Keratinocyte (primary cell): ENCODE measurements around the gene MIER1. TPM values are rescaled to one million over a fixed set of nuclear protein-coding genes. Genes with fewer than 3 reads are reported as not detected.
"Not testable (repeated sequence)": the region's sequence is repeated elsewhere in the genome, so short reads cannot be mapped to it uniquely, and the experiment has no call there.

Experiments used
- DNase-seq: peaks from one replicate; pipeline ENCODE4 v3.0.0-alpha.2; 2011; ENCODE audit warnings: low read depth, missing footprints, low spot score
- FAIRE-seq: peaks from 2 replicates; lab custom pipeline; 2011; peaks lifted over from hg19 to GRCh38; lab: Jason Lieb, UNC
- H2AFZ ChIP-seq: 2 replicates; pipeline ENCODE4 v1.6.0; 2012; ENCODE audit warnings: low read length, control low read depth, inconsistent platforms; ENCODE audit not compliant: control insufficient read depth
- H3K27ac ChIP-seq: 2 replicates; pipeline ENCODE4 v1.5.1; 2011; ENCODE audit warnings: low read length; ENCODE audit not compliant: control insufficient read depth, insufficient read depth
- H3K27me3 ChIP-seq: 3 replicates; pipeline ENCODE4 v1.6.0; 2011; ENCODE audit warnings: low read length; ENCODE audit not compliant: control insufficient read depth, insufficient read depth; ENCODE audit errors: extremely low read depth
- H3K36me3 ChIP-seq, 2 experiments: 2 replicates in 1 of 2; 3 replicates in 1 of 2; pipeline ENCODE4 v1.5.1; 2011; ENCODE audit warnings: low read length in 2 of 2, mild to moderate bottlenecking in 1 of 2; ENCODE audit not compliant: control insufficient read depth in 2 of 2, insufficient read depth in 2 of 2; ENCODE audit errors: extremely low read depth in 1 of 2
- H3K4me1 ChIP-seq: 3 replicates; pipeline ENCODE4 v1.5.1; 2011; ENCODE audit warnings: low read length; ENCODE audit not compliant: control insufficient read depth, insufficient read depth; ENCODE audit errors: extremely low read depth
- H3K4me2 ChIP-seq: 3 replicates; pipeline ENCODE4 v1.6.0; 2011; ENCODE audit warnings: low read depth, low read length; ENCODE audit not compliant: control insufficient read depth, insufficient read depth; ENCODE audit errors: extremely low read depth
- H3K4me3 ChIP-seq, 3 experiments: fragments of 200-600 bp in 1 of 3; sonication (generic) in 1 of 3; 2 replicates in 2 of 3; 3 replicates in 1 of 3; pipeline ENCODE4 v1.5.1; 2011 to 2016; ENCODE audit warnings: low read length in 3 of 3, mild to moderate bottlenecking in 3 of 3, control low read depth in 2 of 3, inconsistent platforms in 1 of 3, low read depth in 1 of 3, mixed read lengths in 1 of 3, mixed run types in 1 of 3, moderate library complexity in 1 of 3; ENCODE audit not compliant: control insufficient read depth in 2 of 3, insufficient read depth in 2 of 3; ENCODE audit errors: extremely low read depth in 1 of 3
- H3K79me2 ChIP-seq: 2 replicates; pipeline ENCODE4 v1.6.0; 2012; ENCODE audit warnings: low read length; ENCODE audit not compliant: control insufficient read depth, insufficient read depth
- H3K9ac ChIP-seq: 3 replicates; pipeline ENCODE4 v1.6.0; 2011; ENCODE audit warnings: low read length; ENCODE audit not compliant: control insufficient read depth, insufficient read depth; ENCODE audit errors: extremely low read depth
- H3K9me1 ChIP-seq: 3 replicates; pipeline ENCODE4 v1.6.0; 2011; ENCODE audit warnings: low read length; ENCODE audit not compliant: control insufficient read depth, insufficient read depth; ENCODE audit errors: extremely low read depth
- H3K9me3 ChIP-seq: 2 replicates; pipeline ENCODE4 v1.5.1; 2012; ENCODE audit warnings: low read depth, low read length; ENCODE audit not compliant: control insufficient read depth
- H4K20me1 ChIP-seq: 3 replicates; pipeline ENCODE4 v1.6.0; 2011; ENCODE audit warnings: low read length; ENCODE audit not compliant: control insufficient read depth, insufficient read depth; ENCODE audit errors: extremely low read depth
- CTCF ChIP-seq, 3 experiments: IDR thresholded peaks in 1 of 3; conservative IDR thresholded peaks in 1 of 3; optimal IDR thresholded peaks in 1 of 3; 2 replicates in 2 of 3; 3 replicates in 1 of 3; pipeline versions ENCODE3 to v1.5.1; 2011; ENCODE audit warnings: low read length in 3 of 3, mild to moderate bottlenecking in 3 of 3, moderate library complexity in 2 of 3, control low read depth in 1 of 3, inconsistent platforms in 1 of 3; ENCODE audit not compliant: insufficient read depth in 2 of 3; ENCODE audit errors: extremely low read depth in 1 of 3
- EZH2 ChIP-seq: IDR thresholded peaks from one replicate; pipeline ENCODE4 v1.6.1; 2012; ENCODE audit warnings: inconsistent platforms, mild to moderate bottlenecking, low read length, moderate library complexity
- dilution Hi-C: fragments of 300-500 bp; cut with MboI; formaldehyde crosslinking; loops from one replicate; pipeline ENCODE4 v1.7.0; 2020; ENCODE audit warnings: low sequenced_read_pairs; ENCODE audit not compliant: extremely low pct_ligation_motif_present
- polyA plus RNA-seq, 5 experiments: library from polyadenylated mRNA; depleted of rRNA in 3 of 5; stranded (reverse) in 3 of 5; stranded (forward) in 1 of 5; unstranded in 1 of 5; fragments of >200 nt; gene quantifications; 1 replicate in 1 of 5; 2 replicates in 3 of 5; 3 replicates in 1 of 5; pipeline versions ENCODE4 v1.2.1 to v1.2.3, GENCODE V29; 2011 to 2012; ENCODE audit warnings: missing spikeins in 2 of 5, low read depth in 1 of 5, low replicate concordance in 1 of 5

MIER1 gene
- polyA plus RNA-seq, 1 donor (not counting 4 experiments of a cell fraction or from before 2014, with no cell fraction given), result 20.7 TPM

GRCh38 chr1:66893712-66894111, 31.1 kb upstream of the MIER1 start:
- H4K20me1 ChIP-seq, result no peaks in the 10 kb centered on the region
- no peak overlapping the region for H3K27ac ChIP-seq
- TF ChIP-seq EZH2, result no peak
- no peak for TF ChIP-seq CTCF (optimal IDR thresholded peaks at IDR 0.05 in 1 of 3, IDR thresholded peaks at IDR 0.05 in 1 of 3, conservative IDR thresholded peaks at IDR 0.05 in 1 of 3; ENCODE audit: extremely low read depth in 1 of 3, insufficient read depth in 2 of 3, low read length in 3 of 3)
- dilution Hi-C loops, result no loop called here
- no peak overlapping the region for H3K4me2 ChIP-seq
- H3K9me3 ChIP-seq, result no peaks in the 10 kb centered on the region
- no peak overlapping the region for H3K4me3 ChIP-seq
- no peaks in the 10 kb centered on the region for H3K79me2 ChIP-seq
- no peaks in the 10 kb centered on the region for H3K27me3 ChIP-seq
- H3K36me3 ChIP-seq, result no peaks in the 10 kb centered on the region
- H3K4me1 ChIP-seq, result no peaks in the 10 kb centered on the region
- no peak for DNase-seq
- FAIRE-seq, result no peak
- no peak overlapping the region for H2AFZ ChIP-seq
- H3K9ac ChIP-seq, result no peak overlapping the region
- no peaks in the 10 kb centered on the region for H3K9me1 ChIP-seq

- H3K79me2 ChIP-seq, H2AFZ ChIP-seq, H3K36me3 ChIP-seq, FAIRE-seq, DNase-seq, H3K4me3 ChIP-seq, H4K20me1 ChIP-seq, H3K9me1 ChIP-seq, H3K9ac ChIP-seq, H3K9me3 ChIP-seq, dilution Hi-C loops, H3K4me2 ChIP-seq, H3K27ac ChIP-seq, H3K4me1 ChIP-seq, H3K27me3 ChIP-seq: not testable (repeated sequence)
These were observed 9.6 kb upstream of the MIER1 start for GRCh38 chr1:66915203-66915602.

GRCh38 chr1:66916320-66916719, 8.5 kb upstream of the MIER1 start:
- Histone ChIP-seq H3K9me1 (no peaks in the 10 kb centered on the region), H3K9ac (no peak overlapping the region), H3K4me1 (no peaks in the 10 kb centered on the region), H3K27me3 (no peaks in the 10 kb centered on the region), H3K4me2 (no peak overlapping the region), H3K4me3 (no peak overlapping the region), H3K27ac (no peak overlapping the region), H3K36me3 (peaks cover 0 to 3% of the 10 kb centered on the region in 2 experiments), H3K79me2 (peaks cover 5% of the 10 kb centered on the region), H2AFZ (no peak overlapping the region), H4K20me1 (no peaks in the 10 kb centered on the region), H3K9me3 (no peaks in the 10 kb centered on the region)
- no peak for DNase-seq
- dilution Hi-C loops, result no loop called here
- no peak for FAIRE-seq
- TF ChIP-seq CTCF (optimal IDR thresholded peaks at IDR 0.05 in 1 of 3, IDR thresholded peaks at IDR 0.05 in 1 of 3, conservative IDR thresholded peaks at IDR 0.05 in 1 of 3; ENCODE audit: extremely low read depth in 1 of 3, insufficient read depth in 2 of 3, low read length in 3 of 3), result no peak
- TF ChIP-seq EZH2, result no peak
